Peyer's patch (tissue), 4 donors: Measurements from ENCODE around the gene VANGL1. TPM values are rescaled to one million over a fixed set of nuclear protein-coding genes. Genes with fewer than 3 reads are reported as not detected.

Experiments
- DNase-seq, 3 donors: peaks; one replicate each; pipeline ENCODE4 v3.0.0-alpha.2; 2017 to 2019
- H3K27ac ChIP-seq, 4 donors: fragments of 200-600 bp; sonication (generic); one replicate each; pipeline ENCODE4 v1.5.1; 2016 to 2019
- H3K27me3 ChIP-seq, 2 donors: fragments of 200-600 bp; sonication (generic); one replicate each; pipeline ENCODE4 v1.5.1; 2019
- H3K36me3 ChIP-seq, 3 donors: fragments of 200-600 bp; sonication (generic); one replicate each; pipeline ENCODE4 v1.5.1; 2016 to 2019
- H3K4me1 ChIP-seq, 4 donors: fragments of 200-600 bp; sonication (generic); one replicate each; pipeline ENCODE4 v1.5.1; 2016 to 2019
- H3K4me3 ChIP-seq, 4 donors: fragments of 200-600 bp; sonication (generic); 1 replicate in 3 of 4; 2 replicates in 1 of 4; pipeline ENCODE4 v1.5.1; 2016 to 2019; ENCODE audit warnings: mild to moderate bottlenecking in 1 of 4
- H3K9me3 ChIP-seq, 4 donors: fragments of 200-600 bp; sonication (generic); one replicate each; pipeline ENCODE4 v1.5.1; 2016 to 2019; ENCODE audit warnings: mild to moderate bottlenecking in 1 of 4
- CTCF ChIP-seq, 6 experiments: fragments of 450-650 bp in 4 of 6; fragments of 200-600 bp in 2 of 6; sonication (generic) in 1 of 6; IDR thresholded peaks; one replicate each; pipeline ENCODE4 v1.5.1; 2017 to 2019; ENCODE audit warnings: antibody characterized with exemption in 6 of 6, mild to moderate bottlenecking in 3 of 6, moderate library complexity in 1 of 6
- POLR2A ChIP-seq, 2 donors: fragments of 450-650 bp; IDR thresholded peaks; one replicate each; pipeline ENCODE4 v1.5.1; 2017; ENCODE audit warnings: antibody characterized with exemption in 2 of 2, mild to moderate bottlenecking in 2 of 2, moderate library complexity in 2 of 2
- total RNA-seq, 4 donors: library from RNA; depleted of rRNA; stranded (reverse); fragments of >200 nt; gene quantifications; one replicate each; pipeline ENCODE4 v1.1.0, GENCODE V29; 2016

Gene VANGL1
- total RNA-seq, 4 donors from 2014 or later, result 6.2 to 10.7 (median 7.3) TPM

GRCh38 chr1:115669886-115670285 lies 28.1 kb downstream of the VANGL1 start:
- Histone ChIP-seq H3K27ac (no peak overlapping the region), H3K27me3 (no peaks in the 10 kb centered on the region), H3K36me3 (peaks cover 0 to 15% (median 0%) of the 10 kb centered on the region in 3 donors), H3K4me1 (peaks cover 0 to 23% (median 0%) of the 10 kb centered on the region in 4 donors), H3K9me3 (no peaks in the 10 kb centered on the region), H3K4me3 (no peak overlapping the region)
- TF ChIP-seq CTCF (IDR thresholded peaks at IDR 0.05) (no peak), POLR2A (IDR thresholded peaks at IDR 0.05) (no peak)
- no peak for DNase-seq

GRCh38 chr1:115670476-115671175 lies 28.9 kb downstream of the VANGL1 start:
- H3K9me3 ChIP-seq, result no peaks in the 10 kb centered on the region
- TF ChIP-seq CTCF (IDR thresholded peaks at IDR 0.05) (no peak), POLR2A (IDR thresholded peaks at IDR 0.05) (no peak)
- peaks cover 0 to 23% (median 0%) of the 10 kb centered on the region in 4 donors for H3K4me1 ChIP-seq
- no peaks in the 10 kb centered on the region for H3K27me3 ChIP-seq
- H3K4me3 ChIP-seq, result no peak overlapping the region
- H3K36me3 ChIP-seq, result peaks cover 0 to 8% (median 0%) of the 10 kb centered on the region in 3 donors
- peak overlapping the region in 2 of 4 donors; percentile 26 to 27 for H3K27ac ChIP-seq
- DNase-seq, result no peak

GRCh38 chr1:115671176-115671934 lies 29.6 kb downstream of the VANGL1 start:
- DNase-seq, result peak in 2 of 3 donors; percentile 61 to 64
- peak overlapping the region in 3 of 4 donors; percentile 19 to 27 (median 26) for H3K27ac ChIP-seq
- peaks cover 0 to 23% (median 0%) of the 10 kb centered on the region in 4 donors for H3K4me1 ChIP-seq
- no peak overlapping the region for H3K4me3 ChIP-seq
- H3K27me3 ChIP-seq, result no peaks in the 10 kb centered on the region
- H3K36me3 ChIP-seq, result peaks cover 0 to under 1% (median 0%) of the 10 kb centered on the region in 3 donors
- no peaks in the 10 kb centered on the region for H3K9me3 ChIP-seq
- TF ChIP-seq POLR2A (IDR thresholded peaks at IDR 0.05) (no peak), CTCF (IDR thresholded peaks at IDR 0.05) (no peak)

- no peaks in the 10 kb centered on the region for H3K27me3 ChIP-seq
- H3K4me1 ChIP-seq, result peaks cover 0 to 23% (median 0%) of the 10 kb centered on the region in 4 donors
- no peak overlapping the region for H3K4me3 ChIP-seq
- H3K36me3 ChIP-seq, result no peaks in the 10 kb centered on the region
- DNase-seq, result no peak
- H3K27ac ChIP-seq, result peak overlapping the region in 1 of 4 donors; percentile 19
- no peaks in the 10 kb centered on the region for H3K9me3 ChIP-seq
- TF ChIP-seq POLR2A (IDR thresholded peaks at IDR 0.05), result no peak
- no peak for TF ChIP-seq CTCF (IDR thresholded peaks at IDR 0.05)
Measured at GRCh38 chr1:115672224-115673009, 30.6 kb downstream of the VANGL1 start.

- DNase-seq, result no peak
- no peak overlapping the region for H3K27ac ChIP-seq
- H3K9me3 ChIP-seq, result no peaks in the 10 kb centered on the region
- no peak overlapping the region for H3K4me3 ChIP-seq
- H3K4me1 ChIP-seq, result peaks cover 0 to 3% (median 0%) of the 10 kb centered on the region in 4 donors
- H3K27me3 ChIP-seq, result no peaks in the 10 kb centered on the region
- no peaks in the 10 kb centered on the region for H3K36me3 ChIP-seq
- no peak for TF ChIP-seq CTCF (IDR thresholded peaks at IDR 0.05)
- TF ChIP-seq POLR2A (IDR thresholded peaks at IDR 0.05), result no peak
Measured at GRCh38 chr1:115676498-115677181, 34.9 kb downstream of the VANGL1 start.
